RWPE1 (cell line): ENCODE measurements around the gene ARHGAP35.

Experiments used
- CTCF ChIA-PET: fragments of 350-600 bp; sonication (Branson Sonifier 250); formaldehyde crosslinking; extraction: SDS; loops from one replicate; lab custom pipeline; 2021; lab: Yijun Ruan, JAX
- POLR2A ChIA-PET: fragments of 400-600 bp; formaldehyde crosslinking; extraction: SDS; loops from one replicate; lab custom pipeline; 2020; ENCODE audit warnings: antibody characterized with exemption; ENCODE audit not compliant: low non-redundant PET; lab: Yijun Ruan, JAX
- DNase-seq: peaks from one replicate; pipeline ENCODE4 v3.0.0; 2012; ENCODE audit warnings: low spot score
- H3K27ac ChIP-seq: fragments of 450-650 bp; 2 replicates; pipeline ENCODE4 v1.5.1; 2017
- CTCF ChIP-seq: fragments of 450-650 bp; conservative IDR thresholded peaks from 2 replicates; pipeline ENCODE4 v1.5.1; 2017; ENCODE audit warnings: low read depth, mild to moderate bottlenecking

The ARHGAP35 gene

GRCh38 chr19:46841458-46842083 is 19.2 kb upstream of the ARHGAP35 start:
- ChIA-PET CTCF (interaction anchor here (0.7 to 3.4 kb wide), 6 partner anchors 46 to 94 kb away, joined by 4 to 52 read pairs (median 8); partner anchors contain the start of gene SLC1A5), POLR2A (interaction anchor here (1.2 kb wide), 1 partner anchor 57 kb away, joined by 3 read pairs; no protein-coding TSS in a partner anchor)
- no peak for DNase-seq
- no peak for TF ChIP-seq CTCF
- H3K27ac ChIP-seq = peak overlapping the region; percentile 70

- H3K27ac ChIP-seq = peak overlapping the region; percentile 70
- ChIA-PET POLR2A (interaction anchor here (0.6 kb wide), 1 partner anchor 93 kb away, joined by 7 read pairs; no protein-coding TSS in a partner anchor), CTCF (interaction anchor here (3.4 kb wide), 1 partner anchor 85 kb away, joined by 52 read pairs; no protein-coding TSS in a partner anchor)
- TF ChIP-seq CTCF = no peak
- DNase-seq = no peak
These were observed 18.0 kb upstream of the ARHGAP35 start for GRCh38 chr19:46842791-46843190.

- peak overlapping the region; percentile 70 for H3K27ac ChIP-seq
- CTCF ChIA-PET = interaction anchor here (0.6 to 1.2 kb wide), 3 partner anchors 62 to 235 kb away, joined by 3 to 5 read pairs (median 3); no protein-coding TSS in a partner anchor
- no peak for DNase-seq
- POLR2A ChIA-PET = no interaction called here
- no peak for TF ChIP-seq CTCF
These were observed 16.7 kb upstream of the ARHGAP35 start for GRCh38 chr19:46844067-46844489.

- TF ChIP-seq CTCF = no peak
- POLR2A ChIA-PET = no interaction called here
- CTCF ChIA-PET = interaction anchor here (0.6 to 1.0 kb wide), 4 partner anchors 10 to 356 kb away, joined by 3 to 4 read pairs (median 4); no protein-coding TSS in a partner anchor
- no peak for DNase-seq
- peak overlapping the region; percentile 47 for H3K27ac ChIP-seq
These were observed 14.8 kb upstream of the ARHGAP35 start for GRCh38 chr19:46845959-46846459.

- CTCF ChIA-PET = no interaction called here
- POLR2A ChIA-PET = interaction anchor here (0.6 kb wide), 1 partner anchor 59 kb away, joined by 4 read pairs; the partner anchor contains the start of gene SLC1A5
- H3K27ac ChIP-seq = peak overlapping the region; percentile 24; the same call in 1 of the 2 replicates
- DNase-seq = no peak
- TF ChIP-seq CTCF = no peak
These were observed 13.3 kb upstream of the ARHGAP35 start for GRCh38 chr19:46847528-46847927.

GRCh38 chr19:46848389-46848788 is 12.4 kb upstream of the ARHGAP35 start:
- peak overlapping the region; percentile 94 for H3K27ac ChIP-seq
- ChIA-PET CTCF (no interaction called here), POLR2A (no interaction called here)
- no peak for DNase-seq
- no peak for TF ChIP-seq CTCF
